DMS153 treated with DMSO at 0.1 percent for 48 hours (cell line): ENCODE results near the gene HOXB5.
A peak's percentile ranks its signal among the peaks of the same experiment; 100 is the strongest.

Experiments
- DNase-seq: peaks from one replicate; lab custom pipeline; 2025; ENCODE audit not compliant: unreplicated experiment; lab: John Stamatoyannopoulos, UW

The HOXB5 gene

DNA sequence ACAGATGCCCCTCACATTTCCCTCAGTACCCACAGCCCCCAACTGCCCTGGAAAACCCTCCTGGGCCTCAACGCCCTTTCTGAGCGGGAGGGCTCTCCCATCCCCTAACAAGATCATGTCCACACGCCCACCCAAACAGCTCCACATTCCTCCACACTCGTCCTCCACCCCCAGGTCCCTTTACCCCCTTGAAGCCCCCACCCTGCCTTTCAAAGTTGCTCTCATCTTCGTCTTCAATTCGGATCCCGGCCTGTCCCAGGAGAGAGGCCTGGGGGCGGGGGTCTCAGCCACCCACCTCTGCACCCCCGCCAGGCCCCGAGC lies 29.8 kb downstream of the HOXB5 start:
- no peak for DNase-seq

DNA sequence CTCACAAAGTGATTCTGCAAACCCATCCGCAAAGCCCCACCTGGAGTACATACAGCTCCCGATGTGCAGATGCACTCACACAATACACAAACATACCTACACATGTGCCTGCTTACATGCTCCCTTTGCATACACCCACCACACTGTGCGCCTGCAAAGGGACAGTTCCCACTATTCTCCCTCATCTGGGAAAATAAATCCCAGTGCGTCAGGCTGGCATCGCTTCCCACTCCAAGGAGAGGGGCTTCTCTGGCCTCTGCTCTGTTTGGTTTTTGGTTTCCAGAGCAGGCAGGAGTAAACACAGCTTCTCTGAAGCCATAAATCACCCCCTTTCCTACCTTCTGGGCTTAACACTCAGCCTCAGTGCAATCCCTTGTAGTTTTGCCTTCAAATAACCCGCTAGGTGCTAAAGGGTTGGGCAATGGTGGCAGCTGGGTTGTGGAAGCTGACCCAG lies 30.2 kb downstream of the HOXB5 start:
- DNase-seq = no peak

DNA sequence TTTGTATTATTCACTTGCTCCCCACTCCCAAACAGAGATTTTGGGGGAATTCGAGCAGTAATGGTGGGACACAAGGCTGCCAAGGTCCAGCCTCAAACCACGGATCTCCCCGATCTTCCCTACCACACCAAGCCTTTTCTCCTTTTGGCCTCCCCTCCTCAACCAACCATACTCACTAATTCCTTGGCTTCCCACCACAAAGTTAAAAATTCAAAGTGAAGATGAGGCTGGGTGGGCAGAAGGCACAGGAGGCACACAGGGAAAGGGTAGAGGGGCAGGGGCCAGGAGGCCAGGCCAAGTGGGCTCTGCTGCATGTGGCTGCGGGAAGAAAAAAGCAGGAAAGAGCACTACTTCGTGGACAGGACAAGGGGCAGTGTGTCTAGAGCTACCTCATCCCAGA lies 30.6 kb downstream of the HOXB5 start:
- no peak for DNase-seq

DNA sequence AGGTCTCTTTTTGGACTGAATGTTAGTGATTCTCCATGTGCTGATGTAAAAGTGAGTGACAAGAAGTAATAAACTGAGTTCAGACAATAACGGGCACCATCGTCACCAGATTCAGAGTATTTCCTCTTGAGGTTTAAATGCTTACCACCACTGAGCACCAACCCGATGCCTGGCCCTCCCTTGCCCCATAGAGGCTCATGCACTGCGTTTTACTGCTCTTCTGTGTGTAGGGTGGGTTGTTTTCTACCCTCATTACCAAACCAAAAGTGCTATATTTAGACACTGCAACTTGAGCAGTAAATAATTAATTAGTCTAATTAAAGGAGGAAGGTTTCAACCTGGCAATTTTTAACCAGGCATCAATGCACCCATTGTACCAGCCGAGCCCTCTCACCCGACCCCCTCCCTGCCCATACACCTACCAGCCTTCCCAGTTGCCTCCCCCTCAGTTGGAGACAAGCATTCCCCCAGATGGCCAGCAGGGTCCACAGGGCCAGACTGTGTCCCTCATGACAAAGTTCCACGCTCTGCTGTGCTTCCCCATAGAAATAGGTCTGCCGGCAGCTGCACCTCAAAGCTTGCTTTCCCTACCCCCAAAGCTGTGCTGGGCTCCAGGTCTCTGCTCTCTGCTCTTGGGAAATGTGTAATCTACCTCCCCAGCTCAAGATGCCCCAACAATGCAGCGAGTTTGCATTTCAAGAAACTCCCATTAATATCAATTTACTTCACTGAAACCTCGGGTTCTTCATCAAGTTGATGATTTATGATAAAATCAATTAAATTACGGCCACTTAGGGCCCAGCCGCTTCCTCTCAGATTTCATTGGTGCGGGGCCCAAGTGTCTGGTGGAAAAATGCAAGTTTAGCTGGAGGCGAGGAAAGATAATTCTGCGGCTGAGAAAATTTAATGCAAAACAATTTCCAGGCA lies 31.4 kb downstream of the HOXB5 start:
- DNase-seq = no peak

DNA sequence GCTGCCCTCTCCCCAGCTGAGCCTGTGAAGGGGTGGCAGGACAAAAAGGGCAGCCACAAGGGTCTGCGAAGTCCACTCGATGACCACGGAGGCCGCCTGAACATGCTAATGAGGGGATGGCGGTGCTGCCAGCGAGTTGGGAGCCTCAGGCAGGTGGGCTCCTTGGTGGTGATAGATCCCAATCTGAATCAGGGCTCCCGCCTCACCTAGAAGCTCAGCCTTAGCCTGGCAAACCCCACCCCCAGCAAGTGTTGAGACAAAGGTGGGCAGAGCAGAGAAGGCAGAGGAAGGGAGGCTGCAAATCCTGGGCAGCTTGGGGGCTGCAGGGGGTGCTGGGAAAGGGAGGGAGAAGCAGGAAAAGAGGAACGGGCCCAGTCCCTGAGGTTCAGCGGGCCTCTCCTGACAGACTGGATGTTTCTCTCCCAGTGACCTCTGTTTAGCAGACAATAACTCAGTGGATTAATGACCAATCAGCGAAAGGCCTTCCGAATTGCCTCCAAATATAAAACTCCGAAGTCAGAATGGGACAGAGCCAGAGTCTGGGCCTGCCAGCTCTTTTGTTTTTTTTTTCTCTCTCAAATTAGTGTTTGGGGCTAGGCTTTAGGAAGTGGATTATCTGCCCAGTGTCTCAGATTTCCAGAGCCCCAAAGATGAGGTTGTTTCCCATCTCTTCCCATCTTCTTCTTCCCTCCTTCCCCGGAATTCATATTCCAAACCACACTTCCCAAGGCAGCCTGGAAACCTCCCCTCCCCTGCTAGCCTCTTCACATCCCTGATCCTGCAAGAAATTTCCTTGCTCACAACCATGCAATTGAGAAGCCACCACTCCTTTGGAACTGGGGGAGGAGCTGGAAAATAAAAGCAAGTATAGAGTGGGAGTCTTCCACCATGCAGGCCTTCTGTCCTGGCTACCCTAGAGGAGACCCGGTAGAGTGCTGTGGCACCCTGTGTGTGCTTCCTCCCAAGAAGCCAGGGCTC lies 33.5 kb downstream of the HOXB5 start:
- no peak for DNase-seq

DNA sequence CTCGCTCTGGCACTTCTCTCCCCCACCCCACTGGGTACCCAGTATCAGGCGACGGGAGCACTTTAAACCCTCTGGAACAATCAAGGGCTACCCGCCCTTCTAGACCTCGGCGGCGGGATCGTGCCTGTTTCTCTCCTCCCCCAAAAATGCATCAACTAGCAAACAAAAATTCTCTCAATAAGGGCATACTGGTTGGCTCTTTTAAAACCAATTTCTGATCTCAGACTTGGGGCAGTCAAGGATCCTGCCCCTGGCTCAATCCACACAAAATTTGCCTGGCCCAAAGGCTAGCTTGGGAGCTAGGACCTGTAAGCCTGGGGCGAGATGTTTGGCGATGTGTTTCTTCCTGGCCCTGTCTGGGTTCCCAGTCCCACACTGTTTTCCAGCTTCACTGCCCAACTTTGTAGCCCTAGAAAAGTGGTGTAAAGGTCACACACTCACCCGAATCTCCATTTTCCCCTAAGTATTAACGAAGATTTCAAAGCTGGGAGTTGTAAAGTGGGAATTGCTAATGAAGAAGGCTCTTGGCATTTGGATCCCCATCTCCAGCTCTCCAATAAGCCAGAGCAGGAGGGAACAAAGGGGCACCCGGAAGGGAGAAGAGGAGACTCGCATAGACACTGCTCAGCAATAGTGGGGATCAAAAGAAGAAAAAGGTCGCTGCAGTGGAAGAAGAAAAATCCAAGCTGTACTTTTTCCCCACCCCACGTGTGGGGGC lies 34.3 kb downstream of the HOXB5 start:
- DNase-seq = no peak

DNA sequence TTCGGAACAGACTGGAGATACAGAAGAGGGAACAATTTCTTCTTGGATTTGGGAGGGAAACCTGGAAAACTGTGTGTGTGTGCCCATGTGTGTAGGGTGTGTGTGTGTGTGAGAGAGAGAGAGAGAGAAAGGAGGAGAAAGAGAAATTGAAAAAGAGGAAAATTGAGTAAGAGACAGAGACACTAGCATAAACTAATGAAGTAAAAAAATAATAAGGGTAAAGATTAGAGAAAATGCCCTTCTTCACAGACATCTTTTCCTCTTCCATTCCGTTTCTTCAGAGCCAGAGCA lies 34.8 kb downstream of the HOXB5 start:
- no peak for DNase-seq

DNA sequence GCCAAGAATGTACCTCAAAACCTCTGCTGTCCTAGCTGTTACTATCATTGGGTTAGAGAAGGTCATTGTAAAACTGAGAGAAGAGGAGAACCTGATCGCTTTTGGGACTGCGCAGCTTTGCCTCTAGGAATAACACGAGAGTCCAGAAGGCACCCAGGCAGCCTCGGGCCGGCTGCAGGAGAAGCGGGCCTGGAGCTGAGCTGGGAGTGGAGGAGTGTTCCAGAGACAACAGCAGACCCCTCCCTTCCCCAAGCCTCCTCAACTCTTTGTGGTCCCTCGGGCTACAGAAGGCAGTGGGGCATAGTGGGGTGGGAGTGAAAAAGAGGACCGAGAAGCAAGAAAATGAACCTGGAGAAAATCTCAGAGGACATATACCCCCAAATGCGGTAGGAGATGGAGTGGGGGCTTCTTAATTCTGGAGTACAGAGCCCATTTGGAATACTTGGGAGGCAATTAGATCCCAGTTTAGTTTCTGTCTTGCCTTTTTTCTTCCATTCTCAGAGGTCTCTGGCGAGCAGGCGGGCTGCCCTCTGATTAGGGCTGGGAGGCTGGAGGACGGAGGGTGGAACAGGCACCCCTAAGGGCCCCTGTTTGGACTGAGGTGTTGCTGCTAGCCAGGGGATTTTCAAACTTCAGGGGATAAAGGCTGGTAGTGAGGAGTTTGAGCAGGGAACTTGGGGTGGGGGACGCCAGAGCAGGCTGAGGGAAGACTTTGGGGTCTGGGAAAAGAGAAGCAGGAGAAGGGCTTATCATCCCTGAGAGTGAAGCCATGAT lies 35.3 kb downstream of the HOXB5 start:
- DNase-seq = no peak

DNA sequence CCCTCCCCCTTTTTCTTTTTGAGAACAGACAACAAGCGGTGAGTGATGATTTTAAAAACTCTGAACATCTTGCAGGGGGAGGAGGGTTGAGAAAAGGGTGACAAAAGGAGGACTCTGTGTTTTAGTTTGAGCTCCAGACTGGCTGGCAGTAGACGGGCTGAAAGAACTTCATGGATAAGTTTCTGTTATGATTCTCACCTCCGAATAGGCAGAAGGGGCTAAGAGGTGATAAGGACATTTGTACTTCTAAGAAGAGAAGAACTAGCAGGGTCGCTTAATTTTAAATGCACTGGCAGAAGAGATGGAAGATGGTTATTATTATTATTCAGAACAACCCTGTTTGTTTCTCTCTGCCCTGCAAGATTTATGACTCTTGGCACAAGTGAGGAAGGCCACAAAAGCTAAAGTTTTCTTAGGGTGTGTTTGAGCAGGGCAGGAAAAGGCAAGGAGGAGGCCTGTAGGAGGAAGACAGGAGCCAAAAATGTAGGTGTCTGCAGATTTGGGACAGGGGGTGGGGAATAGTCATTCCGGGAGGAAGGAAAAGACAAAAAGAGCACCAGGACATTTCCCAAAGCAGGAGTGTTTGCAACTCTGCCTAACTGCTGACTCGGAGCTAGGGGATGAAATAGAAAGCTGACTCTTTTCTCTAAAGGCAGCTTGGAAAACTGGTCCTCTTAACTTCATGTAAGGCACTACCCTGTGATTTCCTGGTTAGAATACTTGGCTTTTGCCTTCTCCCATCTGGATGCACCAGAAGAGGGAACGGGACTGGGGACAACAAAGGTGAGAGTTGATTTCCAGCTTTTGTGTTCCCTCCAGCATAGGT lies 36.8 kb downstream of the HOXB5 start:
- no peak for DNase-seq

DNA sequence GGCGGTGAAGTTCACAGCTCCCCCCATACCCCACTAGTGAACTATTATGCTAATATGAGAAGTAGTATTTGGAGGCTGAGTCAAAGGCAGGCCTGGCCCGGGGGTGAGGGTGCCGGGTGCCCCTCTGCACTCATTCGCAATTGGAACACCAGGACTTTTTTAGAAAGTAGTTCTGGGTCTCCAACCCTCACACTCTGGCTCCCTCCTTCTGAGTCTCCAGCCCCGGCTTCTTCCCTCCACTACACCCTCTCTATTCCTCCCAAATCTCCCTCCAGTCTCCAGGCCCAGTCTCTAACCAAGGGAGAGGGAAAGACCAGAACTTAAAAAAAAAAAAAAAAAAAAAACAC lies 37.4 kb downstream of the HOXB5 start:
- no peak for DNase-seq

DNA sequence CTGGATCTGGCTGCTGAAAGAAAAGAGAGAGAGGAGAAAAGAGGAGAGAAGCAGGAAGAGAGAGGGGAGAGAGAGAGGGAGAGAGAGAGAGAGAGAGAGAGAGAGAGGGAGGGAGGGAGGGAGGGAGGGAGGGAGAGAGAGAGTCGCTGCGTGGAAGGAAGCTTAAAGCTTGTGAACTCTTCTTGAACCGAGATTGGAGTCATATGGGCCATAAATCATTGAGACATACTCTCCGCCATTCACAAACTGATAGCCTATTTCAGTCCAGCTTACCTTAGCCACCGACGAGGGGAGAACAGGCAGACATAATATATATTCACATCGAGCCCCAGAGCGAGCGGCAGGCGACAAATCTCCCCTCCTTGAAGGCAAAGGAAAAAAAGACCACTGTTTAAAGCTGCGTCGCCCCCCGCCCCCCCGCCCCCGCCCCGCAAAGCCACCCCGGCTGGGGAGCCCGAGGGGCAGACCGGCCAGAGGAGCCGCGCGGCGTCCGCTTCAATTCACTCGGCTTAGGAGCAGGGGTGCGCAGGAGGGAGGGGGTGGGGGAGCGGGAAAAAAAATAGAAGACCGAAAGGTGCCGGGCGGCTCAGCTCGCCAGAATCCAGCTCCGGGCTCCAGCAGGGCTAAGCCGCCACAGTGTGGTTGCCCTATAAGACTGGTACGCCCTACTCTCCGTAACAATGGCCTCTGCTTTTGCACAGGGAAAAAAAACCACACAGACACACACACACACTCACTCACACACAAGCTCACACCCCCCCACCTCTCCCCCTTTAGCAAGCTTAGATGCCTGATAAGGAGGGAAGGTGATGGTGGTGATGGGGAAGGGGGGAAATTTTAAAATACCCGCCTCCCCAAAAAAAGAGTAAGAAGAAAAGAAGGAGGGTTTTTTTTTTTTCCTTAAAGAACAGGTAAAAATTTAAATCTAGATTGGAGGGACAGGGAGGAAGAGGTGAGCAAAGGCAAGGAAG lies 38.0 kb downstream of the HOXB5 start:
- DNase-seq = peak; percentile 32

DNA sequence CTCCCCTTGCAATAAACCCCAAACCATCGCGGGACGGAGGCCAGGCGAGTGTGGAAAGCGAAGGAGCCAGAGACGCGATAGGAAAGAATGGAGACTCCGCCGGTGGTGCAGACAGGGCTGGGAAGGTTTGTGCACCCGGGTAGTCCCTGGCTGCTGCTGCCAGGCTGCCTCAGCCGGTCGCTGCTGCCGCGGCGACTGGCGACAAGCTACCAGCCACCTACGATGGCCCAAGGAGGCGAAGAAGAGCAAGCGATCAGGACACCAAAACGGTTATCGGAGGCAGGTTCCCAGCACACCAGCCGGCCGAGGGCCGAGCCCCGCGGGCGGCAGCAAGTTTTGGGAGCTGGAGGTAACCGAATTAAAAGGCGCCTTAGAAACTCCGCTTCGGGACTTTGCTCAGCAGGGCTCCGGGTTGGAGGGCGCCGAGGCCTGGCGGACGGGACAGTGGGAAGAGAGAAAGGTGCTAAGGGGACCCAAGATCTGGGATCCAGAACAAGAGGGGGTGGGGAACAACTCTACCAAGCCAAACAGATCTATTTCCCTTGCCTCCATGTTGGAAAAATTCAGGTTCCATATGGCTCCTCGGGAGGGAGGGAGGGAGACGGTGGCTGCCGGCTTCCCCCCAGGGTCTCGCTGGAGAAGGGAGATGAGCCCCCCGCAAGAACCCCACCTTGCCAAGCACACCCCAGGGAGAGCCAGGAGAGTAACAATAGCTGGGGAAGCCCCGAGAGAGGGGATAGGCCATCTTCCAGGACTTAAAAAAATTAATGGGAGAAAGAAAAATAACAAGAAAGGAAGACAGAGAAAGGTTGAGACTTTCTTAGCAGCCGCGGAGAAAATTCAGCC lies 38.9 kb downstream of the HOXB5 start:
- peak; percentile 56 for DNase-seq

DNA sequence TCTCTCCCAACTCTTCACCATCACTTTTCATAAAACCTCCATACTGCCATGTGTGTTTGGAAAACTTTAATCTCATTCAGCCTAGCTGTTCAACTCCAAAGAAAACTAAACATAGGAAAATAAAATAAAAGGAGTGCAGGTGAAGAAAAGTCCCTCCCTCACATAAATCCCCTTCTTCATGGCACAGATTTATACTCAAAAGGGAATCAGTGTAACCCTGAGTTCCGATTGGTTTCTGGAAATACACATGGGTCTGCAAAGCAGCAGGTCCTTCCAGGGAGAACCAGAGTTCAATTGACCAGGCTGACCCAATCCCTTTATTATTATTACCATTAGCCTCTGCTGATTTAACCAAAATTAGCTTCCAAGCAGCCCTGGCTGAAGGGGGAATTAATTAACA lies 39.8 kb downstream of the HOXB5 start:
- DNase-seq = no peak

DNA sequence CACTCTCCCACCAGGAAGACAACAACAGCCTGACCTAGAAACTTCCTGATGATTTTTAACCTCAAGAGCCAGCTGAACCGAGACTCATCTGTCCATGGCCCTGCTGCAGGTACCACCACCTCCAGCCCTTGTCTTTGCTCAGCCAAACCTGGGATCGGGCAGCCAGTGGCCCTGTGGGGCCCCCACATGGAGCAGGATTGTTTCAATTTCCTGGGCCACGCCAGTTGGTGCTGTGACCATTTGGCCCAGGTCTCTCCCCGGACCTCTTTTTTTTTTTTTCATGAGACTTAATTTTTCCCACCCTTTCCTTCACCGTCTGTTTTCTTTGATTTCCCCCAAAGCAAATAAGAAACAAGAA lies 40.4 kb downstream of the HOXB5 start:
- DNase-seq = no peak

DNA sequence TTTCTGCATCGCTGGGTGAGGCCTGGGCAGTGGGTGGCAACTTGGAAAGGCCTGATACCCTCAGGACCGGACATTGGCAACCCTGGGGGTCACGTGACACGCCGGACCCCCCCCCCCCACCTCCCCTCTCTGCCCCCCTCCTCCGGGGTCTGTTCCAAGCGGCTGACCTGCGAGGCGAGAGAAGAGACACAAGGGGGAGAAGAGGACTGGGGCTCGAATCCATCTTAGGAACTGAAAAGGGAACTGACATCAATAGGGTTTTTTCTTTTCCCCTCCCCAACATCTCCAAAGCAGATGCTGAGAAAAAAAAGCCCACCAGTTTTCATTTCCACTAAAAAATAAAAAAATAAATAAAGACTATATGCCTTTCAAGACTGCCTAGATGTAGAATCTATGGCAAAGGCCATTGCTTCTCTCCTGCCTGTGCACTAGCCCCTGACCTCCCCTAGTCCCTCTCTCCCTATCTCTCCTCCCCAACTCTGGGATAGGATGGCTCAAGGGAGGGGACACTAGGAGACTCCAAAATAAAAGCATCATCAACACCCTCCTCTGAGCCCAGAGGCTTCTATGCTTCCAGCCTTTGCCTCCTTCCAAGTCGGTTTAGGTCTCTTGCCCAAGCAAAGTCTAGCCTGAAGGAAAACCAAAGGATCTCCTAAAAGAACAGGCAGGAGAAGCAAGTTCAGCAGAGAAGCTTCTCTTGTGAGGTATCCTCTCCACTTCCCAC lies 41.0 kb downstream of the HOXB5 start:
- DNase-seq = peak; percentile 43

DNA sequence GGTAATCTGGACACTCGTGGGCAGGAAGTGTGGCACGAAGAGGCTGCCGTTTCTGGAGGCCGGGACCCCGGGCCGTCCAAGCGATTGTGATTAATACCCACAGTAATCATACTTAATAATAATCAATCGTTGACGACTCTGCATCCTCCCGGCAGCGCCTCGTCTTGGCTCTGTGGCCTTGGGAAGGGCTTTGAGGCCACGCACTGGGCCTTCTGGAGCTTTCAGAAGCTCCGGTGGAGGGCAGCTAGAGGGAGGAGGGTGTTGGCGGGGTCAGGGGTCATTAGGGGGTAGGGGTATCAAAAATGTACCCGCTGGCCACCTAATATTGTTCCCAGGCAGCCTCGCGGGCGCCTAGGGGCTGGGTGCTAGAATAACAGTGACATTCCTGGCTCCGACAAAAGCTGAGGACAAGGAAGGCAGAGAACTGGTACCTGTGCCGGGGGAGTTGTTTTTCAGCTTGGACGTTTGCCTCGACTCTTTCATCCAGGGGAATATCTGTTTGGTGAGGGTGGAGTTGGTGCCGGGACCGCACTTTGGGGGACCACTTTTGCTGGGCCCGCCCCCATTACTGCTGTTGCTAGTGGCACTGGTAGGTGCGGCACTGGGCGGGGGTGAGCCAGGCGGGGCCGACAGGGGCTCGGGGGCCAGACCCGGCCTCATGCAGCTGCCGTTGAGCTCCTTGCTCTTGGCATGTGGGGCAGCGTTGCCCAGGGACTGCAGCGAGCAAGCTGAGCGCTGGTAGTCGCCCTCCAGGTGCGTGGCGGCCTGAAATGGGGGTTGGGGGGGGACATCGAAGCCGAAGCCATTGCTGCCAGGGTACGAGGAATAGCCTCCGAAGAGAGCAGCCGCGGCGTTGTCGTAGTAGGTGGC lies 41.7 kb downstream of the HOXB5 start:
- no peak for DNase-seq

DNA sequence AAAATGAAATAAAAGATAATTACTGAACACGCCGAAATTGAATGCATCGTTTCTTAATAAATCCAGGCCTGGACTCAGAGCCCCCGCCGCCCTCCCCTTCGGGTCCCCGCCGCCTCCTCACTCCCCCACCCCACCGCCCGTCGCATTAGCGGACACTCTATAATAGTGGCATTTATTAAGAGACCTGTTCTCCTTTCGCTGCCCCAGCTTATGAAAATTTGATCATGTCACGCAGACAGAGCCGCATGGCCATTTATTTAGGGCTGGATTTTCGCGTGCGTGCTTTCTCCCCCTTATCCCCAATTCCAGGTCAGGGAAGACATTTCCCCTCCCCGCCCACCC lies 42.4 kb downstream of the HOXB5 start:
- DNase-seq = no peak
